ENCODE data around the gene CD276. TPM values are rescaled to one million over a fixed set of nuclear protein-coding genes. Genes with fewer than 3 reads are reported as not detected.
A peak's percentile ranks its signal among the peaks of the same experiment; 100 is the strongest.

CD276 gene
- polyA plus RNA-seq, 2 donors = 9.3 to 11.0 TPM

- H3K4me3 ChIP-seq (ENCODE audit: low read depth in 1 of 2, low read length in 2 of 2) = no peak overlapping the region
- H3K36me3 ChIP-seq (ENCODE audit: control insufficient read depth in 2 of 2, insufficient read depth in 2 of 2, low read length in 1 of 2) = no peaks in the 10 kb centered on the region
- no peak overlapping the region for H3K27ac ChIP-seq (ENCODE audit: low read depth in 2 of 2, low read length in 1 of 2)
- 74 to 86% methylated on average over 14 of the region's 14 CpGs for WGBS, 2 donors
- peaks cover 2 to 13% of the 10 kb centered on the region in 2 donors for H3K4me1 ChIP-seq (ENCODE audit: control insufficient read depth in 2 of 2, insufficient read depth in 2 of 2, low read length in 1 of 2)
- H3K9me3 ChIP-seq (ENCODE audit: control insufficient read depth in 2 of 2, insufficient read depth in 1 of 2, low read depth in 1 of 2, low read length in 1 of 2) = no peaks in the 10 kb centered on the region
- H3K27me3 ChIP-seq (ENCODE audit: control insufficient read depth in 1 of 2, insufficient read depth in 2 of 2, low read length in 2 of 2) = peaks cover 0 to 4% of the 10 kb centered on the region in 2 donors
These were observed 1.5 kb upstream of the CD276 start for GRCh38 chr15:73682600-73683090.

GRCh38 chr15:73683257-73683776, 866 bp upstream of the CD276 start:
- WGBS, 2 donors = 57 to 58% methylated on average over 7 of the region's 7 CpGs
- peak overlapping the region; percentile 36 to 53 for H3K27ac ChIP-seq (ENCODE audit: low read depth in 2 of 2, low read length in 1 of 2)

GRCh38 chr15:73684581-73685455, 635 bp downstream of the CD276 start:
- H3K4me1 ChIP-seq (ENCODE audit: control insufficient read depth in 2 of 2, insufficient read depth in 2 of 2, low read length in 1 of 2) = peaks cover 4 to 13% of the 10 kb centered on the region in 2 donors
- 3% methylated on average over 50 to 52 of the region's 52 CpGs for WGBS, 2 donors
- peak overlapping the region; percentile 16 to 53 for H3K27ac ChIP-seq (ENCODE audit: low read depth in 2 of 2, low read length in 1 of 2)
- H3K27me3 ChIP-seq (ENCODE audit: control insufficient read depth in 1 of 2, insufficient read depth in 2 of 2, low read length in 2 of 2) = peaks cover 0 to 4% of the 10 kb centered on the region in 2 donors
- peak overlapping the region; percentile 54 to 62 for H3K4me3 ChIP-seq (ENCODE audit: low read depth in 1 of 2, low read length in 2 of 2)
- H3K9me3 ChIP-seq (ENCODE audit: control insufficient read depth in 2 of 2, insufficient read depth in 1 of 2, low read depth in 1 of 2, low read length in 1 of 2) = no peaks in the 10 kb centered on the region
- no peaks in the 10 kb centered on the region for H3K36me3 ChIP-seq (ENCODE audit: control insufficient read depth in 2 of 2, insufficient read depth in 2 of 2, low read length in 1 of 2)

More at GRCh38 chr15:73683257-73683776, 866 bp upstream of the CD276 start:
- peaks cover 4 to 13% of the 10 kb centered on the region in 2 donors for H3K4me1 ChIP-seq (ENCODE audit: control insufficient read depth in 2 of 2, insufficient read depth in 2 of 2, low read length in 1 of 2)
- H3K4me3 ChIP-seq (ENCODE audit: low read depth in 1 of 2, low read length in 2 of 2) = no peak overlapping the region
- no peaks in the 10 kb centered on the region for H3K9me3 ChIP-seq (ENCODE audit: control insufficient read depth in 2 of 2, insufficient read depth in 1 of 2, low read depth in 1 of 2, low read length in 1 of 2)
- no peaks in the 10 kb centered on the region for H3K36me3 ChIP-seq (ENCODE audit: control insufficient read depth in 2 of 2, insufficient read depth in 2 of 2, low read length in 1 of 2)
- peaks cover 0 to 4% of the 10 kb centered on the region in 2 donors for H3K27me3 ChIP-seq (ENCODE audit: control insufficient read depth in 1 of 2, insufficient read depth in 2 of 2, low read length in 2 of 2)

- peaks cover 4 to 13% of the 10 kb centered on the region in 2 donors for H3K4me1 ChIP-seq (ENCODE audit: control insufficient read depth in 2 of 2, insufficient read depth in 2 of 2, low read length in 1 of 2)
- no peak overlapping the region for H3K4me3 ChIP-seq (ENCODE audit: low read depth in 1 of 2, low read length in 2 of 2)
- 70 to 87% methylated on average over 6 of the region's 6 CpGs for WGBS, 2 donors
These were observed 1.8 kb downstream of the CD276 start for GRCh38 chr15:73685981-73686380.

GRCh38 chr15:73686781-73687256, 2.6 kb downstream of the CD276 start:
- 40 to 42% methylated on average over 4 of the region's 4 CpGs for WGBS, 2 donors
- Histone ChIP-seq H3K9me3 (ENCODE audit: control insufficient read depth in 2 of 2, insufficient read depth in 1 of 2, low read depth in 1 of 2, low read length in 1 of 2) (no peaks in the 10 kb centered on the region), H3K4me1 (ENCODE audit: control insufficient read depth in 2 of 2, insufficient read depth in 2 of 2, low read length in 1 of 2) (peaks cover 8 to 18% of the 10 kb centered on the region in 2 donors), H3K27me3 (ENCODE audit: control insufficient read depth in 1 of 2, insufficient read depth in 2 of 2, low read length in 2 of 2) (peaks cover 0 to 4% of the 10 kb centered on the region in 2 donors), H3K4me3 (ENCODE audit: low read depth in 1 of 2, low read length in 2 of 2) (no peak overlapping the region), H3K36me3 (ENCODE audit: control insufficient read depth in 2 of 2, insufficient read depth in 2 of 2, low read length in 1 of 2) (no peaks in the 10 kb centered on the region), H3K27ac (ENCODE audit: low read depth in 2 of 2, low read length in 1 of 2) (no peak overlapping the region)

More at GRCh38 chr15:73685981-73686380, 1.8 kb downstream of the CD276 start:
- Histone ChIP-seq H3K27me3 (ENCODE audit: control insufficient read depth in 1 of 2, insufficient read depth in 2 of 2, low read length in 2 of 2) (peaks cover 0 to 4% of the 10 kb centered on the region in 2 donors), H3K36me3 (ENCODE audit: control insufficient read depth in 2 of 2, insufficient read depth in 2 of 2, low read length in 1 of 2) (no peaks in the 10 kb centered on the region), H3K9me3 (ENCODE audit: control insufficient read depth in 2 of 2, insufficient read depth in 1 of 2, low read depth in 1 of 2, low read length in 1 of 2) (no peaks in the 10 kb centered on the region), H3K27ac (ENCODE audit: low read depth in 2 of 2, low read length in 1 of 2) (no peak overlapping the region)

GRCh38 chr15:73687351-73687750, 3.2 kb downstream of the CD276 start:
- Histone ChIP-seq H3K4me1 (ENCODE audit: control insufficient read depth in 2 of 2, insufficient read depth in 2 of 2, low read length in 1 of 2) (peaks cover 8 to 18% of the 10 kb centered on the region in 2 donors), H3K27ac (ENCODE audit: low read depth in 2 of 2, low read length in 1 of 2) (no peak overlapping the region), H3K27me3 (ENCODE audit: control insufficient read depth in 1 of 2, insufficient read depth in 2 of 2, low read length in 2 of 2) (peaks cover 0 to 4% of the 10 kb centered on the region in 2 donors), H3K36me3 (ENCODE audit: control insufficient read depth in 2 of 2, insufficient read depth in 2 of 2, low read length in 1 of 2) (no peaks in the 10 kb centered on the region), H3K9me3 (ENCODE audit: control insufficient read depth in 2 of 2, insufficient read depth in 1 of 2, low read depth in 1 of 2, low read length in 1 of 2) (no peaks in the 10 kb centered on the region), H3K4me3 (ENCODE audit: low read depth in 1 of 2, low read length in 2 of 2) (no peak overlapping the region)
- 93 to 95% methylated on average over 2 of the region's 2 CpGs for WGBS, 2 donors

- Histone ChIP-seq H3K4me3 (ENCODE audit: low read depth in 1 of 2, low read length in 2 of 2) (no peak overlapping the region), H3K4me1 (ENCODE audit: control insufficient read depth in 2 of 2, insufficient read depth in 2 of 2, low read length in 1 of 2) (peaks cover 8 to 18% of the 10 kb centered on the region in 2 donors), H3K27me3 (ENCODE audit: control insufficient read depth in 1 of 2, insufficient read depth in 2 of 2, low read length in 2 of 2) (peaks cover 0 to 4% of the 10 kb centered on the region in 2 donors), H3K9me3 (ENCODE audit: control insufficient read depth in 2 of 2, insufficient read depth in 1 of 2, low read depth in 1 of 2, low read length in 1 of 2) (no peaks in the 10 kb centered on the region), H3K27ac (ENCODE audit: low read depth in 2 of 2, low read length in 1 of 2) (no peak overlapping the region), H3K36me3 (ENCODE audit: control insufficient read depth in 2 of 2, insufficient read depth in 2 of 2, low read length in 1 of 2) (no peaks in the 10 kb centered on the region)
- WGBS, 2 donors = 92% methylated on average over 6 of the region's 6 CpGs
These were observed 4.3 kb downstream of the CD276 start for GRCh38 chr15:73688455-73688854.

- H3K4me1 ChIP-seq (ENCODE audit: control insufficient read depth in 2 of 2, insufficient read depth in 2 of 2, low read length in 1 of 2) = peaks cover 11 to 21% of the 10 kb centered on the region in 2 donors
- WGBS, 2 donors = 51 to 64% methylated on average over 6 of the region's 6 CpGs
- H3K4me3 ChIP-seq (ENCODE audit: low read depth in 1 of 2, low read length in 2 of 2) = no peak overlapping the region
- H3K9me3 ChIP-seq (ENCODE audit: control insufficient read depth in 2 of 2, insufficient read depth in 1 of 2, low read depth in 1 of 2, low read length in 1 of 2) = no peaks in the 10 kb centered on the region
- no peaks in the 10 kb centered on the region for H3K36me3 ChIP-seq (ENCODE audit: control insufficient read depth in 2 of 2, insufficient read depth in 2 of 2, low read length in 1 of 2)
- no peak overlapping the region for H3K27ac ChIP-seq (ENCODE audit: low read depth in 2 of 2, low read length in 1 of 2)
- H3K27me3 ChIP-seq (ENCODE audit: control insufficient read depth in 1 of 2, insufficient read depth in 2 of 2, low read length in 2 of 2) = peaks cover 0 to 4% of the 10 kb centered on the region in 2 donors
These were observed 7.2 kb downstream of the CD276 start for GRCh38 chr15:73691396-73691795.

- Histone ChIP-seq H3K4me3 (ENCODE audit: low read depth in 1 of 2, low read length in 2 of 2) (no peak overlapping the region), H3K36me3 (ENCODE audit: control insufficient read depth in 2 of 2, insufficient read depth in 2 of 2, low read length in 1 of 2) (no peaks in the 10 kb centered on the region), H3K9me3 (ENCODE audit: control insufficient read depth in 2 of 2, insufficient read depth in 1 of 2, low read depth in 1 of 2, low read length in 1 of 2) (peaks cover 0 to 1% of the 10 kb centered on the region in 2 donors), H3K27me3 (ENCODE audit: control insufficient read depth in 1 of 2, insufficient read depth in 2 of 2, low read length in 2 of 2) (no peaks in the 10 kb centered on the region), H3K27ac (ENCODE audit: low read depth in 2 of 2, low read length in 1 of 2) (no peak overlapping the region), H3K4me1 (ENCODE audit: control insufficient read depth in 2 of 2, insufficient read depth in 2 of 2, low read length in 1 of 2) (peaks cover 14 to 22% of the 10 kb centered on the region in 2 donors)
- WGBS, 2 donors = 58 to 62% methylated on average over 5 of the region's 5 CpGs
These were observed 10.2 kb downstream of the CD276 start for GRCh38 chr15:73694419-73694818.

Data from esophagus (tissue), 2 donors.